Mucosa of descending colon (tissue), 3 donors: ENCODE data around the gene CAPZB. TPM values are rescaled to one million over a fixed set of nuclear protein-coding genes. Genes with fewer than 3 reads are reported as not detected.
A peak's percentile ranks its signal among the peaks of the same experiment; 100 is the strongest.
"Not testable (repeated sequence)": the region's sequence is repeated elsewhere in the genome, so short reads cannot be mapped to it uniquely, and the experiment has no call there.

Source experiments
- ATAC-seq: fragments of 200-7000 bp; cut with Tn5 transposase; one replicate; pipeline ENCODE4 v1.9.1; 2020; ENCODE audit warnings: mild to moderate bottlenecking, moderate library complexity
- DNase-seq, 3 donors: peaks; one replicate each; pipeline ENCODE4 v3.0.0-alpha.2; 2020
- H3K36me3 ChIP-seq: fragments of 200-600 bp; one replicate; pipeline ENCODE4 v1.8.0; 2021; ENCODE audit warnings: low read depth, mild to moderate bottlenecking
- H3K4me1 ChIP-seq: fragments of 200-600 bp; one replicate; pipeline ENCODE4 v1.8.0; 2021; ENCODE audit warnings: low read depth, mild to moderate bottlenecking
- H3K4me3 ChIP-seq: fragments of 200-600 bp; one replicate; pipeline ENCODE4 v1.8.0; 2021; ENCODE audit warnings: mild to moderate bottlenecking
- H3K9me3 ChIP-seq: fragments of 200-600 bp; one replicate; pipeline ENCODE4 v1.8.0; 2021; ENCODE audit warnings: mild to moderate bottlenecking
- intact Hi-C, 2 donors: fragments of 100-400 bp; cut with DNase I in 1 of 2; cut with micrococcal nuclease in 1 of 2; formaldehyde crosslinking; loops; one replicate each; pipeline versions ENCODE4 v1.11.0 to v1.11.1; 2022; cut with DNase I, micrococcal nuclease
- total RNA-seq, 3 donors: library from RNA; stranded (reverse); fragmentation: NEBNext Ultra II Directional in 2 of 3; extraction: Animal tissue kit (Norgen Biotek cat#: 25700) in 2 of 3; gene quantifications; one replicate each; pipeline versions ENCODE4 v1.2.1 to v1.2.4, GENCODE V29; 2021 to 2023
- TF ChIP-seq, protein P1 (sequence below): fragments of 200-600 bp; IDR thresholded peaks from one replicate; pipeline ENCODE4 v1.8.0; 2022; ENCODE audit warnings: antibody characterized with exemption, mild to moderate bottlenecking
- donor health status: DM: no; HTN: no; CAD: no; lungs with moderate emphysema.
- donor health status: DM: no; HTN: no; CAD: no.
- donor health status: DM: no; HTN: yes; CAD: no.

Gene CAPZB
- total RNA-seq, 3 donors from 2014 or later, result 346 to 393 (median 381) TPM

DNA sequence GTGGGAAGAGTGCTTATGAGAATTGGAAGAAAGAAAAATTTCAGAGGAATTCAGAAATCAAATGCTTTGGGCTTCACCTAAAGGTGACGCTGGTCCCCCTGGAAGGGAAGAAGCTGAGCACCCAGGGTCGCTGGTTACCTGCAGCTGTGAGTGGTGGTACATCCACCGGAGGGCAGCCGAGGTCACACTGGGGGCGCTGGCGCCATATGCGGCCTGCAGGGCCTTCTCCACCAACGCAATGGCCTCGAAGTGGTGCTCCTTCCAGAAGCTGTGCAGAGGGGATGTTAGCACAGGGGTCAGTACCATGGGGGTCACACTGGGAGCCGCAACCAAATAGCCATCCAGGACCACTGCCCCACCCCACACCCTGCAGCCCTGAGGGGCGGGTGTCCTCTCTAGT lies 179.5 kb downstream of the CAPZB start:
- ATAC-seq (no peak), DNase-seq (no peak)
- TF ChIP-seq, protein P1, sequence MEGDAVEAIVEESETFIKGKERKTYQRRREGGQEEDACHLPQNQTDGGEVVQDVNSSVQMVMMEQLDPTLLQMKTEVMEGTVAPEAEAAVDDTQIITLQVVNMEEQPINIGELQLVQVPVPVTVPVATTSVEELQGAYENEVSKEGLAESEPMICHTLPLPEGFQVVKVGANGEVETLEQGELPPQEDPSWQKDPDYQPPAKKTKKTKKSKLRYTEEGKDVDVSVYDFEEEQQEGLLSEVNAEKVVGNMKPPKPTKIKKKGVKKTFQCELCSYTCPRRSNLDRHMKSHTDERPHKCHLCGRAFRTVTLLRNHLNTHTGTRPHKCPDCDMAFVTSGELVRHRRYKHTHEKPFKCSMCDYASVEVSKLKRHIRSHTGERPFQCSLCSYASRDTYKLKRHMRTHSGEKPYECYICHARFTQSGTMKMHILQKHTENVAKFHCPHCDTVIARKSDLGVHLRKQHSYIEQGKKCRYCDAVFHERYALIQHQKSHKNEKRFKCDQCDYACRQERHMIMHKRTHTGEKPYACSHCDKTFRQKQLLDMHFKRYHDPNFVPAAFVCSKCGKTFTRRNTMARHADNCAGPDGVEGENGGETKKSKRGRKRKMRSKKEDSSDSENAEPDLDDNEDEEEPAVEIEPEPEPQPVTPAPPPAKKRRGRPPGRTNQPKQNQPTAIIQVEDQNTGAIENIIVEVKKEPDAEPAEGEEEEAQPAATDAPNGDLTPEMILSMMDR, result no peak
- no peak overlapping the region for H3K4me3 ChIP-seq
- intact Hi-C loops, result no loop called here
- peaks cover 24% of the 10 kb centered on the region for H3K4me1 ChIP-seq
- H3K9me3 ChIP-seq, result no peaks in the 10 kb centered on the region
- H3K36me3 ChIP-seq, result peaks cover 3% of the 10 kb centered on the region

DNA sequence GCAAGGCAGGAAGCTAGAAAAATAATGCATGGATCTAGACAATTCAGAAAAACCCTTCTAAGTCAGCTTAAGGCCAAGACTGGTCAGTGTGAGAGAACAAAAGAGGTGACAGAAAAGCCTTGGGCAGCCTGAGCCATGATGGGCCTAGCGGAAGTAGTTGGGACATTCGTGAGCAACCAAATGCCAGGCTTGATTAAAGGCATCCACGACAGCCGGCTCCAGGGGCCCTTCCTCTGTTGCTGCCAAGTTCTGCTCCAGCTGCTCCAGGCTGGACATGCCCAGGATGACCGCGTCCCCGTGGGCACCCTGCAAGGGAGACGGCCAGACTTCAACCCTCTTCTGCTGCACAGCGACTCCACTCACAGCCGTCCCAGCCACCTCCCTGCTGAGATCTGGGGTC lies 181.3 kb downstream of the CAPZB start:
- H3K9me3 ChIP-seq, ATAC-seq, H3K4me3 ChIP-seq, H3K36me3 ChIP-seq, intact Hi-C loops: not testable (repeated sequence)
- DNase-seq, result peak in 1 of 3 donors; percentile 21
- H3K4me1 ChIP-seq, result peaks cover 16% of the 10 kb centered on the region

GRCh38 chr1:19300211-19300610 lies 185.1 kb downstream of the CAPZB start:
- Histone ChIP-seq H3K4me1 (no peaks in the 10 kb centered on the region), H3K9me3 (peaks cover 2% of the 10 kb centered on the region), H3K4me3 (no peak overlapping the region), H3K36me3 (peaks cover 3% of the 10 kb centered on the region)
- ATAC-seq (no peak), DNase-seq (no peak)
- intact Hi-C loops, result no loop called here
- TF ChIP-seq, protein P1, result no peak

- Histone ChIP-seq H3K4me1 (no peaks in the 10 kb centered on the region), H3K9me3 (peaks cover 15% of the 10 kb centered on the region), H3K36me3 (no peaks in the 10 kb centered on the region), H3K4me3 (no peak overlapping the region)
- peak in 1 of 3 donors; percentile 1 for DNase-seq
- ATAC-seq, result no peak
- intact Hi-C loops, result no loop called here
- TF ChIP-seq, protein P1, result no peak
Observed at GRCh38 chr1:19294638-19295037, 190.7 kb downstream of the CAPZB start.

GRCh38 chr1:19289244-19289643 lies 196.1 kb downstream of the CAPZB start:
- intact Hi-C loops, result no loop called here
- DNase-seq (no peak), ATAC-seq (no peak)
- H3K4me1 ChIP-seq, result peaks cover 19% of the 10 kb centered on the region
- H3K36me3 ChIP-seq, result no peaks in the 10 kb centered on the region
- TF ChIP-seq, protein P1, result no peak
- peaks cover 3% of the 10 kb centered on the region for H3K9me3 ChIP-seq
- H3K4me3 ChIP-seq, result peak overlapping the region; percentile 11

Other genes starting within 250 kb of the CAPZB start
- gene EMC1, start 234.0 kb downstream of the CAPZB start, total RNA-seq, result 10 to 100 TPM; 37.7 to 42.3 (median 38.3) TPM
- gene MRTO4, start 233.7 kb downstream of the CAPZB start, total RNA-seq, result 10 to 100 TPM; 17.7 to 18.2 (median 18.1) TPM
- gene AKR7A3, start 196.8 kb downstream of the CAPZB start, total RNA-seq, result 10 to 100 TPM; 40.9 to 97.8 (median 93.7) TPM
- gene AKR7A2, start 173.4 kb downstream of the CAPZB start, total RNA-seq, result 10 to 100 TPM; 57.9 to 85.2 (median 72.1) TPM
- gene SLC66A1, start 173.2 kb downstream of the CAPZB start, total RNA-seq, result 10 to 100 TPM; 11.3 to 16.2 (median 13.6) TPM
- gene NBL1, start 158.8 kb upstream of the CAPZB start, total RNA-seq, result 100 to 1,000 TPM; 320 to 457 (median 426) TPM
- gene HTR6, start 179.3 kb upstream of the CAPZB start, total RNA-seq, result not detected